BJ (cell line): Measurements from ENCODE around the gene SYNE2. TPM values are rescaled to one million over a fixed set of nuclear protein-coding genes. Genes with fewer than 3 reads are reported as not detected.

Source experiments
- CTCF ChIA-PET: fragments of 350-600 bp; formaldehyde crosslinking; extraction: SDS; loops from one replicate; lab custom pipeline; 2021; ENCODE audit warnings: antibody characterized with exemption, inconsistent platforms; lab: Yijun Ruan, JAX
- POLR2A ChIA-PET: fragments of 300-600 bp; sonication (Branson Sonifier 250); formaldehyde crosslinking; extraction: SDS; loops from one replicate; lab custom pipeline; 2021; ENCODE audit warnings: antibody characterized with exemption; lab: Charles Lee
- DNase-seq: peaks from one replicate; pipeline ENCODE4 v3.0.0-alpha.2; 2011; ENCODE audit warnings: low read depth
- H3K27me3 ChIP-seq: 2 replicates; pipeline ENCODE4 v1.6.0; 2011; ENCODE audit warnings: low read length; ENCODE audit not compliant: control insufficient read depth, insufficient read depth
- H3K36me3 ChIP-seq: 2 replicates; pipeline ENCODE4 v1.5.1; 2011; ENCODE audit warnings: low read length; ENCODE audit not compliant: control insufficient read depth, insufficient read depth
- H3K4me3 ChIP-seq: 2 replicates; pipeline ENCODE4 v1.5.1; 2011; ENCODE audit warnings: low read depth, mild to moderate bottlenecking, control low read depth, low read length
- polyA plus RNA-seq: library from polyadenylated mRNA; depleted of rRNA; stranded (reverse); fragments of >200 nt; gene quantifications from 2 replicates; pipeline ENCODE4 v1.2.3, GENCODE V29; 2011
- TF ChIP-seq, protein P1 (sequence below): IDR thresholded peaks from 2 replicates; pipeline ENCODE4 v1.5.1; 2011; ENCODE audit warnings: low read depth, mild to moderate bottlenecking, control low read depth, inconsistent platforms, low read length, moderate library complexity; ENCODE audit not compliant: insufficient read depth

Gene SYNE2
- polyA plus RNA-seq, 1 experiment = 5.2 TPM

DNA sequence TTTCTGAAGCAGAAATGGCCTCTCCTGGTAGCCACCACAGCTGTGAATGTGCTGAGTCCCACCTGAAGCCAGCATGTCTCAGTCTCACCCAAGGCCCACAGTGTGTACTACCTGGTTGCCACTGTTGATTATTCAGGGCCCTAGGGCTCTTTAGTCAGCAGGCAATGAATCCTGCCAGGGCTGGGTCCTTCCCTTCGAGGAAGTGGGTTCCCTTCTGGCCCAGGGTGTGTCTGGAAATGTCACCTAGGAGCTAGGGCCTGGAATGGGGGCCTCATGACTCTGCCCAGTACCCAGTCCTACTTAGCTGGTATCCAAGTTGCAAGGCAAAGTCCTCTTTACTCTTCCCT, 207.4 kb downstream of the SYNE2 start:
- Histone ChIP-seq H3K36me3 (no peaks in the 10 kb centered on the region), H3K4me3 (no peak overlapping the region), H3K27me3 (no peaks in the 10 kb centered on the region)
- ChIA-PET POLR2A (no interaction called here), CTCF (interaction anchor here (0.7 to 1.8 kb wide), 8 partner anchors 9 to 679 kb away, joined by 3 to 6 read pairs (median 4); partner anchors contain the start of gene ESR2)
- TF ChIP-seq, protein P1, sequence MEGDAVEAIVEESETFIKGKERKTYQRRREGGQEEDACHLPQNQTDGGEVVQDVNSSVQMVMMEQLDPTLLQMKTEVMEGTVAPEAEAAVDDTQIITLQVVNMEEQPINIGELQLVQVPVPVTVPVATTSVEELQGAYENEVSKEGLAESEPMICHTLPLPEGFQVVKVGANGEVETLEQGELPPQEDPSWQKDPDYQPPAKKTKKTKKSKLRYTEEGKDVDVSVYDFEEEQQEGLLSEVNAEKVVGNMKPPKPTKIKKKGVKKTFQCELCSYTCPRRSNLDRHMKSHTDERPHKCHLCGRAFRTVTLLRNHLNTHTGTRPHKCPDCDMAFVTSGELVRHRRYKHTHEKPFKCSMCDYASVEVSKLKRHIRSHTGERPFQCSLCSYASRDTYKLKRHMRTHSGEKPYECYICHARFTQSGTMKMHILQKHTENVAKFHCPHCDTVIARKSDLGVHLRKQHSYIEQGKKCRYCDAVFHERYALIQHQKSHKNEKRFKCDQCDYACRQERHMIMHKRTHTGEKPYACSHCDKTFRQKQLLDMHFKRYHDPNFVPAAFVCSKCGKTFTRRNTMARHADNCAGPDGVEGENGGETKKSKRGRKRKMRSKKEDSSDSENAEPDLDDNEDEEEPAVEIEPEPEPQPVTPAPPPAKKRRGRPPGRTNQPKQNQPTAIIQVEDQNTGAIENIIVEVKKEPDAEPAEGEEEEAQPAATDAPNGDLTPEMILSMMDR = no peak
- DNase-seq = no peak

DNA sequence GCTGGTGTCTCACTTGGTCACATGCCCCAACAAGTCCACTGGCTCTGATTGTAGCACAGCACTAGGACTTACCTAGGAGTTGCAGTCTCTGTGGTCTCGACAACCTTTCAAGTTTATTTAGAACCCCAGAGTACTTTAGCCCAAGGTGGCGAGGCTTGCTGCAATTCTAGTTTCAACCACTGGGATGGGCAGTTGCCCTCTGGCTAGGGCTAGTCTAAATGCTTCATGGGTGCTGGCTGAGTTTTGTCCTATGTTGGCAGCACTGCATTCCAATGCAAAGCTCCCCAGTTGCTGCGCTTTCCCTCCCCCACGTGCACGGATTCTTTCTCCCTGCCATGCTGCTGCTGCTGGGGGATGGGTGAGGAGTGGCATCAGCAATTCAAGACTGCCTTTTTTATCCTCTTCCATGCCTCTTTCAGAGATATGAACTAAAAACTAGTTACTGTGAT, 207.9 kb downstream of the SYNE2 start:
- ChIA-PET CTCF (interaction anchor here (0.7 to 1.8 kb wide), 11 partner anchors 9 to 679 kb away, joined by 3 to 6 read pairs (median 3); partner anchors contain the start of gene ESR2), POLR2A (no interaction called here)
- TF ChIP-seq, protein P1 = peak; percentile 48
- Histone ChIP-seq H3K36me3 (no peaks in the 10 kb centered on the region), H3K27me3 (no peaks in the 10 kb centered on the region), H3K4me3 (no peak overlapping the region)
- no peak for DNase-seq

DNA sequence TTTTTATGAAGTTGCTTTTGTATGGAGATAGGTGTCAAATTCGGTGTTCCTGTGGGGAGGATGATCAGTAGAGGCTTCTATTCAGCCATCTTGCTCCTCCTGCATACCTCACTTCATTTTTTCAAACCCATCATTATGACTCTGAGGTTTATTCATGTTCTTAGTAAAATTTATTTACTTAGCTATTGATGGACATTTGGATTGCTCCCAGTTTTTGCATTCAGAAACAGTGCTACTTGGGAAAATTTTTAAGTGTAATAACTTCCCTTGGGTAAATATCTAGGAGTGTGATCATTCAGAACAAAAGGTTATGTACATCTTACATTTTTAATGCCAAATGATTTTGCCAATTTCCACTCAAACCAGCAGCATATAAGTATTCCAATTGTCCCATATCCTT, 208.3 kb downstream of the SYNE2 start:
- Histone ChIP-seq H3K27me3 (no peaks in the 10 kb centered on the region), H3K4me3 (no peak overlapping the region), H3K36me3 (no peaks in the 10 kb centered on the region)
- POLR2A ChIA-PET = no interaction called here
- TF ChIP-seq, protein P1 = no peak
- DNase-seq = no peak
- CTCF ChIA-PET = interaction anchor here (0.7 to 1.8 kb wide), 7 partner anchors 10 to 403 kb away, joined by 3 to 6 read pairs (median 5); no protein-coding TSS in a partner anchor

- Histone ChIP-seq H3K4me3 (no peak overlapping the region), H3K27me3 (no peaks in the 10 kb centered on the region), H3K36me3 (no peaks in the 10 kb centered on the region)
- DNase-seq = no peak
- ChIA-PET POLR2A (no interaction called here), CTCF (interaction anchor here (0.7 to 1.6 kb wide), 2 partner anchors 62 to 233 kb away, joined by 3 to 5 read pairs; no protein-coding TSS in a partner anchor)
- TF ChIP-seq, protein P1 = no peak
These were observed 208.9 kb downstream of the SYNE2 start for GRCh38 chr14:64061706-64062105.

- TF ChIP-seq, protein P1 = no peak
- CTCF ChIA-PET = interaction anchor here (0.5 to 1.6 kb wide), 3 partner anchors 233 to 816 kb away, joined by 3 to 5 read pairs (median 4); no protein-coding TSS in a partner anchor
- no peak for DNase-seq
- no peak overlapping the region for H3K4me3 ChIP-seq
- POLR2A ChIA-PET = no interaction called here
- no peaks in the 10 kb centered on the region for H3K36me3 ChIP-seq
- H3K27me3 ChIP-seq = no peaks in the 10 kb centered on the region
These were observed 209.7 kb downstream of the SYNE2 start for GRCh38 chr14:64062381-64063115.
